Stimulated activated CD4-positive, alpha-beta T cell treated with anti-CD3 and anti-CD28 coated beads, Interleukin-2, amount 100 ng/mL, for 4 hours (primary cell): ENCODE results near the gene SARS1.
"Not testable (repeated sequence)": the region's sequence is repeated elsewhere in the genome, so short reads cannot be mapped to it uniquely, and the experiment has no call there.

Source experiments
- DNase-seq: peaks from one replicate; pipeline ENCODE4 v3.0.0-alpha.2; 2020; ENCODE audit warnings: low read depth

Gene SARS1

DNA sequence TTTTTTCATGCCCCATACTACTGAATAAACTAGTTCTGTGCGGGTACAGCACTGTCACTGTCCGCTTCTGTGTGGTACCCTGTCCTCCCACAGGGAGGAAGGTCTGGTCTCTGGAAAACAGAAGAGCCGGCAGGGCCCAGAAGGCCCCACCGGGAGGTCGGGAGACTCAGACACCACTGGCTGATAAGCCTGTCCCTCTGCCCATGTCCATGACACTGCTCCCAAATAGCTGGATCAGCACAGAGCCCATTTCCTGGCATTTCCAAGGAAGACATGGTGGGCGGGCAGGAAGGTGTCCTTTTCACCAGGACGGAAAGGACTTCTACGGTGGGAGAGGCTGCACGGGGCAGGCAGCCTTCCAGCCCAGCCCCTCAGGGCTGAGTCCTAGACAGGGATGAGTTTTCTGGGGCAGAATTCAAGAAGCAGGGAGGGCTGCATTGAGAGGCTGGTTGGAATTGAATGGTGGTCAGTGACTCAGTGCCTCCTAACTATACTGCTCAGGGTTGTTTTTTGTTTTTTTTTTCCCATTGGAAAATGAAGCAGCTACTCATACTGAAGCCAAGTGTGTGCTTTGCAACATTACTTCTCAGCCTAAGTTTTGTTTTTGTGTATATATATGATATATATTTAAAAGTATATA, 62.1 kb downstream of the SARS1 start:
- DNase-seq, result no peak

DNA sequence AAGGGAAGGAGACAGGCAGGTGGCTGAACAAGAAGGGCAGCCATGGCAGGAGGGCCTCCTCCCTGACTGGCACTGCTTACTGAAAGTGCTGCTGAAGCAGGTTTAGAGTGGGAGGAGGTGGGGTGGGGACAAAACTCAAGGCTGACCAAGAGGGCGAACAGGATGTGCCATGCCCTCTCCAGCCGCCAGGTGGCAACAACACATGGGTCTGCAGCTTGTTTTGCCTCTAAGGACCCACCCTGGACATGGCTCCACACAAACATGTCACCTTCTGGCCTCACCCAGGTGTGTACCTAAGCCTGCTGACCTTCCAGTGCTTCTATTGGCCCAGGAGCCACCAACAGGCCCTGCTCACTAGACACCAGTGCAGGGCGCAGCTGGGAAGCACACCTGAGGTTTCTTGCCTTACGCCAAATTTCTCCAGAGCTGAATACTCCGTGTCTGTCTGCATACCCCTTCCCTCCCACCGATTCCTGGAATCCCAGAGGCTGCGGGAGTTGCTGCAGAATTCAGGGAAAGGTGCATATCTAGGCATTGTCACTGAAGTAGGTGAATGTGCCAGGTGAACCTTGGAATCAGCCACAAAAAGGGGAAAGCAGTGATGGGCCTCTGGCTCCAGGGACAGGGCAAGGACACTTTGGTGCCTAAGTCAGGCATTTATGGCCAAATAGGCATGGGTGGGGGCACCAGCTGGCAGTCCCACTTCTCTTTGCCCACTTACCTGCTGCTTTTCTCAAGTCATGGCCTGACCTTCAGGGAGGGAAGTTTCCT, 63.9 kb downstream of the SARS1 start:
- DNase-seq, result peak; percentile 40

DNA sequence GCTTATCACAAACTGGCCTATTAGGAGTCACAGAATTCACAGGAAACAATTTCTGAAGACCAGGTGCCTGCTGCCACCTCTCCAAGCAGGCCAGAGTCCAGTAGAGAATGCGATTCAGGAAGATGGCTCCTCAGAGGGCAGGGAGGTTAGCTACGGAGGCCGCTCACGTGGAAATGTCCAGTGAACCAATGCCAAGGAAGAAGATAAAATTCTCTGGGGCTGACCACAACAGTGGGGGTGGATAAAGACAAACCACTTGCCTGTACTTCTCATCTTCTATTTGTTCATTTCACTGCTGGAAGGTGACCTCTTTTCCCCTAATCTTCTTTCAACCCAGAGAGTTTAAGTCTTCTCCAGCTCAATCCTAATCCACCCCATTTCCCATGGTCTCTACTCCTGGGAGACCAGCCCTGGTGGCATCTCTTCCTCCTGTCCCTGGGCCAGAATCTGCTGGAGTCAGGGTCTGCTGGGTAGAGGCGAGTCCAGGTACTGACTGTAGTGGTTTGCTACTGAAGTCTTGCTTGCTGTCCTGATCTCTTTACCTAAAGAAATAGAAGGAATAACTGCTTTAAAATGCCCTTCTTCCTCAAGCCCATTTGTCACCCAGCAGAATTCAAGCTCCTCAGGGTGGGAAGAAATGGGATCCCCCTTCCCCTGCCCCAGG, 66.0 kb downstream of the SARS1 start:
- no peak for DNase-seq

DNA sequence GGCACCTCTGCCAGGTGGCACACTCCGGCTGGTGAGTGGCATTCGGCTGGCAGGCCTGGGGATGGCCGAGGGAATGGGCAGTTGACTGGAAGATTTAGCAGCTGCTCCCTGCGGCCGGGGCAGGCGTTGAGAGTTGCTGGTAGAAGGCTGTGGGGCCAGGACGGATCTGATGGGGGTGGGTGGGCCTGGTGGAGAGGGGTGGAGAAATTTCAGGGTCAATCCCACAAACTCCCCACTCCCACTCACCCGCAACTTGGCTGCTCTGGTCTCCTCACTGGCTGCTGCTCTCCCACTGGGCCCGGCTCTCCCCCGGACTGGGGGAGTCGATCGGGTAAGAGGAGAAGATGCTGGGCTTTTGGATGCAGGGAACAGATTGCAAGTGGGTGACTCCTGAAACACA, 67.1 kb downstream of the SARS1 start:
- DNase-seq, result no peak

DNA sequence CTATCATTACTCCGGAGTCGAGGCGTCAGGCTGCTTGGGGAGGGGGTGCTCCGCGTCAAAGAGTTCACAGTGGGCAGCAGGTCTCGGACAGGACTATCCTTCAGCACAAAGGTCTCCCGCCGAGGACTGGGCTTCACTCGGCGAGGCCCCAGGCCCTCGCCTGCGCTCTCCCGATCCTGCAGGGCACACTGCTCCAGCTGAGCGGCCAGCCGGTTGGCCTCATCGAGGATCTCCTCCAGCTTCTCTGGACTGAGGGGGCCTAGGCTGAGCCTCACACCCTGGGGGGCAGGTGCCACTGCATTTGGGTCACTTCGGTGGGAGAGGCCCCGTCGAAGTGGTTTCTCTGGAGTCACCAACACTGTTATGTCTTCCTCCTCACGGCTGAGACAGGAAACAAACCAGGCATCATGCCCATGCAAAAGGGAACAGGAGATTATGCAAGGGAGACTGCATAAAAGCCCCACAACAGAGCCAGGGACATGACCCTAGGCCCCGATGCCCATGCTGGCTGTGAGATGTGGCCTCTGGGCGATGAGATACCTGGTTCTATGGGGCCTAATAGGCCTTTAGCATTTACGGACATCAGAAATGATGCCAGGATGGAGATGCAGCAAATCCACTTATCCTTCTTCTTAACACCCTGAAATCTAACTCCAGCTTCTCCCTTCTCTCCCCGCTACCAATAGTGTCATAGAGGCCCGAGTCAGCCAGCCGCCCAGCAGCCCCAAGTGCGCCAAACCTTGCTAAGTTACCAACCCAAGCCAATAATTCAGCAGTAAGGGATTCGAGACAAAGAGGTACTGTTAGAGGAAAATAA, 68.2 kb downstream of the SARS1 start:
- no peak for DNase-seq

DNA sequence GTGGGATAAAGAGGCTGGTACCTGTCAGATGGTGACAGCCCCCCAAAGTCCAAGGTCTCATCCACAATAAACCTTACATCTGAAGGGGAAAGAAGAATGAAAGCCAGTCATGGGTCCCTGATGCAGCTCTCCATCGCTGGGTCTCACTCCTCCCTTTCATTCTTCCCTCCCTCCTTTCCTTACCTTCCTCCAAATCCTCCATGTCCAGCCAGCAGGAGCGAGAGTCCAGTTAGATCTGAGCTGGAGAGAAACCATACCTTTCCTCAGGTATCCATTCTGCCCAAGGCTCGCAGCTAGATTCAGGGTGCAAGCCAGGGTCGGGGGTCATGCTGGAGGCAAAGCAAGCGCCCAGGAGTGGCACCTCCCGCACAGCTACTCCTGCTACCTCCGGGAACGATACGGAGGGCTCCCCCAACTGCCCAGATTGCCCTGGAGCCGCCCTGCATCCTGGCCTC, 68.8 kb downstream of the SARS1 start:
- DNase-seq, result no peak

DNA sequence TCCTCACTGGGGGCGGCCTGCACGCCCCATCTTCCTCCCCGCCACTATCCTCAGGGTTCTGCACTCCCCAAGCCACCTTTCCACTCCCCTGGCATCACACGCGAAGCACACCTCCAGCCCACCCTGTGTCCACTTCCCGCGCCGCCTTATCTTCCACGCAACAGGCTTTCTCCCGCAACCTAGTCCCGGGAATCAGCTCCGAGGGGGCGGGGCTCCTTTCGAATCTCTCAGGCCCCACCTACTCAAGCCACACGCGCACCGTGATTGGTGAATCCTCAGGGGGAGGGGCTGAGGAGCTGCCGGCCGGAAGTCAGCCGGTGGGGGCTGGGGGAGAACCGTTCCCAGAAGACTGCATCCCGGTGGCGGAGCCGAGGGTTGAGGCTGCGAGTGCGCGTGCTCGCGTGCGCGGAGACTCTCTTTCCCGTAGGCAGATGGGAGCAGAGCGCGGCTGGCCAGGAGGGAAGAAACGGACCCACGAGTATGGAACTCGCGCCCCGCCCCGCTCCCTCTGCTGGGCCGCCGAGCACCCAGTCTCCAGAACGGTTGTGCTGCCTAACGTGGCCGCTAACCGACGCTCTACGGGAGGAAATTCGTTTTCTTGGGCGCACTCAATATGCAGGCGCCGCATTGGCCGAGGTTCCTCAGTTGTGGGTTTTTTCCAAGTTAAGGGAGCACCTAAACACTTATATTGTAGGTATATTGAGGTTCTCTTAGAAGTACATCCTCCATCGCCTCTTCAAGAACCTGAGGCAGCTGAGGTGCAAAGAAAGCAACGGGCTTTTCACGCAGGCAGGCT, 69.4 kb downstream of the SARS1 start, which contains the start of gene PSRC1:
Gene PSRC1, minus strand, starts transcription at position 194 of the 796 bp plus-strand sequence.
- DNase-seq, result peak; percentile 85

DNA sequence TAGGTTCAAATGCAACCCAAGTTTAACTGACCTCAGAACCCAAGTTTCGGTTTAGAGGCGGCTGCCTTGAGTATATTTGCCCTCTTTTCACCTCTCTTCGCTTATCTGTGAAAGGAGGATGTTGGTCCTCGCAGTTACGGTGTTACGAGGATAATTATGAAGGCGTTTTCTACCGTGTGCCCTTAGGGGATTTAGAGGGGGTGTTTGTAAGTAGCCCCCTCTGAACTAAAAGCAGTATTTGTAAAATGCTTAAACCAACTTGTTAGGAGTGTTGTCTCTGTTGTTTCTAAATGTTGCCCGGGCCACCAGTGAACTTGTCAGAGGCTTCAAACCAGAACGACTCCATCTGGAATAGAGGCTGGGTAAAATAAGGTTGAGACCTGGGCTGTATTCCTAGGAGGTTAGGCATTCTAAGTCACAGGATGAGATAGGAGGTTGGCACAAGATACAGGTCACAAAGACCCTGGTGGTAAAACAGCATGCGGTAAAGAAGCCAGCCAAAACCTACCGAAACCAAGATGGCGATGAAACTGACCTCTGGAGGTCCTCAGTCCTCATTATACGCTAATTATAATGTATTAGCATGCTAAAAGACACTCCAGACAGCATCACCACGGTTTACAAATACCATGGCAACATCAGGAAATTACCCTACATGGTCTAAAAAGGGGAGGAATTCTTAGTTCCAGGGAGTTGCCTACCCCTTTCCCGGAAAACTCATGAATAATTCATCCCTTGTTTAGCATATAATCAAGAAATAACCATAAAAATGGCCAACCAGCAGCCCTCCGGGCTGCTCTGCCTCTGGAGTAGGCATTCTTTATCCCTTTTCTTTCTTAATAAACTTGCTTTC, 70.3 kb downstream of the SARS1 start:
- no peak for DNase-seq

DNA sequence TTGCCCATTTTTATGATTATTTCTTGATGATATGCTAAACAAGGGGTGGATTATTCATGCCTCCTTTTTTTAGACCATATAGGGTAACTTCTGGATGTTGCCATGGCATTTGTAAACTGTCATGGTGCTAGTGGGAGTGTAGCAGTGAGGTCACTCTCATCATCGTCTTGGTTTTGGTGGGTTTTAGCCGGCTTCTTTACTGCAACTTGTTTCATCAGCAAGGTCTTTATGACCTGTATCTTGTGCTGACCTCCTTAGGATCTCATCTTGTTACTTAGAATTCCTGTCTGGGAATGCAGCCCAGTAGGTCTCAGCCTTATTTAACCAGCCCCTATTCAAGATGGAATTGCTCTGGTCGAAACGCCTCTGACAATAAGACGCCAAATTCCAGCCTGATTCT, 73.0 kb downstream of the SARS1 start:
- not testable (repeated sequence) for DNase-seq
